ENCODE results near the gene QPCTL.
"Not testable (repeated sequence)": the region's sequence is repeated elsewhere in the genome, so short reads cannot be mapped to it uniquely, and the experiment has no call there.

Gene QPCTL

DNA sequence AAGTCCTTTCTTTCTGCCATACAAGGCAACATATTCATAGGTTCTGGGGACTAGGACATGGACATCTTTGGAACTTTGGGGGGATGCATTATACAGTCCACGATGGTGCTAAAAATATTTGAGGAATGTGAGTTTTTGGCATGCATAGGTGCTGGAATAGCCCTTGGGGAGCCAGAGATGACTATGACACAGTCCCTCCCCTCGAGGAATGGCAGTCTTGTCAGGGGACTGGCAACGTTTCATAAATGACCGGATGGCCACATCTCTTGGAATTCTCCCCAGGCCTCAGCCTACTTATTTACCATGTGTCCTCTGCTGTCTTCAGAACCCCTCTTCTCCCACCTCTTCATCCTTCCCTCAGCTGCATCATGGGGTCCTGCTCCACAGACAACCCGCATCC is 54.4 kb downstream of the QPCTL start:
- Histone ChIP-seq H3K9me3 (ENCODE audit: insufficient read depth, low read length) (no peaks in the 10 kb centered on the region), H3K4me3 (ENCODE audit: insufficient read length, low read depth) (no peak overlapping the region), H3K9ac (ENCODE audit: insufficient read length, low read depth) (no peak overlapping the region), H3K27me3 (ENCODE audit: insufficient read depth, insufficient read length) (no peaks in the 10 kb centered on the region), H3K36me3 (ENCODE audit: insufficient read depth, insufficient read length, low read length) (no peaks in the 10 kb centered on the region), H3K4me1 (ENCODE audit: insufficient read depth, insufficient read length) (peaks cover 3% of the 10 kb centered on the region)
- TF ChIP-seq ZNF274 (IDR thresholded peaks at IDR 0.05; ENCODE audit: low read depth, low read length) (no peak), SUZ12 (IDR thresholded peaks at IDR 0.05; ENCODE audit: extremely low read depth, insufficient read depth, insufficient read length) (no peak), YY1 (IDR thresholded peaks at IDR 0.05; ENCODE audit: insufficient read depth, insufficient read length) (no peak)
- DNase-seq (ENCODE audit: low read depth, low spot score): no peak

DNA sequence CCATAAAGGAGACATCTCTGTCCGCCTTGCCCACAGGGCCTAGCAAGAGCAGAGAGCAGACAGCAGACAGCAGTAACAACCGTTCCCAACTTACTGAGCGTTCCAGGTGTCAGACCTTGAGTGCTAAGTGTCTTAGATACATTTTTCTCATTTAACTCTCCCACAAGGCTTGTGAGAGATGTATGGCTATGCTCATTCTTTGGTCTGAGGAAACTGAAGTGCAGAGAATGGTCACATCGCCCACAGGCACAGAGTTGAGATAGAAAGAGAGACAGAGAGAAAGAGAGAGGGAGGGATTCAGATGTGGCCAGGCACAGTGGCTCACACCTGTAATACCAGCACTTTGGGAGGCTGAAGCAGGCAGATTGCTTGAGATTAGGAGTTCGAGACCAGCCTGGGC is 55.0 kb downstream of the QPCTL start:
- H3K4me3 ChIP-seq (ENCODE audit: insufficient read length, low read depth): no peak overlapping the region
- H3K9ac ChIP-seq (ENCODE audit: insufficient read length, low read depth): no peak overlapping the region
- H3K4me1 ChIP-seq (ENCODE audit: insufficient read depth, insufficient read length): peaks cover 3% of the 10 kb centered on the region
- no peaks in the 10 kb centered on the region for H3K9me3 ChIP-seq (ENCODE audit: insufficient read depth, low read length)
- H3K27me3 ChIP-seq (ENCODE audit: insufficient read depth, insufficient read length): no peaks in the 10 kb centered on the region
- H3K36me3 ChIP-seq (ENCODE audit: insufficient read depth, insufficient read length, low read length): no peaks in the 10 kb centered on the region
- TF ChIP-seq ZNF274 (IDR thresholded peaks at IDR 0.05; ENCODE audit: low read depth, low read length): no peak
- TF ChIP-seq YY1 (IDR thresholded peaks at IDR 0.05; ENCODE audit: insufficient read depth, insufficient read length): no peak
- TF ChIP-seq SUZ12 (IDR thresholded peaks at IDR 0.05; ENCODE audit: extremely low read depth, insufficient read depth, insufficient read length): no peak
- no peak for DNase-seq (ENCODE audit: low read depth, low spot score)

DNA sequence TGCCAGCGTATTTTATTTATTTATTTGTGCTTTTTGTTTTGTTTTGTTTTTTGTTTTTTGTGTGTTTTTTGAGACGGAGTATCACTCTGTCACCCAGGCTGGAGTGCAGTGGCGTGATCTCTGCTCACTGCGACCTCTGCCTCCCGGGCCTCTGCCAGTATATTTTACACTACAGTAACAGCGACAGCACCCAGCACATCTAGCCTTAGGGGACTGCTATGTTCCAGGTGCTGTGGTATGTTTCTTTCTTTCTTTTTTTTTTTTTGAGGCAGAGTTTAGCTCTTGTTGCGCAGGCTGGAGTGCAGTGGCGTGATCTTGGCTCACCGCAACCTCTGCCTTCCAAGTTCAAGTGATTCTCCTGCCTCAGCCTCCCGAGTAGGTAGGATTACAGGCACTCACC is 59.0 kb downstream of the QPCTL start:
- H3K27me3 ChIP-seq (ENCODE audit: insufficient read depth, insufficient read length); DNase-seq (ENCODE audit: low read depth, low spot score); H3K36me3 ChIP-seq (ENCODE audit: insufficient read depth, insufficient read length, low read length); H3K4me1 ChIP-seq (ENCODE audit: insufficient read depth, insufficient read length); H3K9me3 ChIP-seq (ENCODE audit: insufficient read depth, low read length); H3K4me3 ChIP-seq (ENCODE audit: insufficient read length, low read depth); H3K9ac ChIP-seq (ENCODE audit: insufficient read length, low read depth): not testable (repeated sequence)

DNA sequence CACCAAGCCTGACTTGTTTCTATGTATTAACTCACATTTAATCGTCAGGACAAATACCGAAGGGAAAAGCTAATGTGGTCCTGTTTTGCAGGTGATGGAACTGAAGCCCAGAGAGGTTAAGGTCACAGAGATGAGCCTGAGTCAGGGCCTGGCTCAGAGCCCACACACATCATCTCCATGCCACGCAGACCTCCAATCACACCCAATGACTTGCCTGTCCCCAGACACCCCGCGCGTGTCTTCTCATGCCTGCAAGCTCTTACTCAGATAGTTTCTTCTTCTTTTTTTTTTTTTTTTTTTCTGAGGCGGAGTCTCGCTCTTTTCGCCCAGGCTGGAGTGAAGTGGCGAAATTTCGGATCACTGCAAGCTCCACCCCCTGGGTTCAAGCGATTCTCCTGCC is 60.2 kb downstream of the QPCTL start:
- no peaks in the 10 kb centered on the region for H3K27me3 ChIP-seq (ENCODE audit: insufficient read depth, insufficient read length)
- no peak overlapping the region for H3K4me3 ChIP-seq (ENCODE audit: insufficient read length, low read depth)
- no peak overlapping the region for H3K9ac ChIP-seq (ENCODE audit: insufficient read length, low read depth)
- H3K9me3 ChIP-seq (ENCODE audit: insufficient read depth, low read length): no peaks in the 10 kb centered on the region
- no peaks in the 10 kb centered on the region for H3K36me3 ChIP-seq (ENCODE audit: insufficient read depth, insufficient read length, low read length)
- DNase-seq (ENCODE audit: low read depth, low spot score): no peak
- peaks cover 2% of the 10 kb centered on the region for H3K4me1 ChIP-seq (ENCODE audit: insufficient read depth, insufficient read length)
- TF ChIP-seq SUZ12 (IDR thresholded peaks at IDR 0.05; ENCODE audit: extremely low read depth, insufficient read depth, insufficient read length) (no peak), YY1 (IDR thresholded peaks at IDR 0.05; ENCODE audit: insufficient read depth, insufficient read length) (no peak), ZNF274 (IDR thresholded peaks at IDR 0.05; ENCODE audit: low read depth, low read length) (no peak)

DNA sequence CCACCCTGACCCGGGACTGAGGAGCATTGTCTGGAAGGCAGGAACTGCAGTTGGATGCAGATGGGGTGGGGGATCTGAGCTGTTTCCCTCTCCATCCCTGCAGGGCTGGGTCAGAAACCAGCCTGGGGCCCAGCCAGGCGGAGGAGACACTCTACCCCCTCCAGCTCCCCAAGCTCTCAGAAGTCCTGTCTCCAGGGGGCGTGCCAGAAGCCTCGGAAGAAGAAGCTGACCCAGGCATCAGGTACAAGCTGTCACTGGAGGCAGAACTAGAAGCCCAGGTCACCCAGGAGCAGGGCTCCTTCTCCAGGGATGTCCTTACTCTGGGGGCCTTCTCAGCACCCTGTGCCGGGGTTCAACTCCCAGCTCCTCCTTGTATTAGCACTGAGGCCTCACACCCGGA is 61.1 kb downstream of the QPCTL start:
- no peak overlapping the region for H3K4me3 ChIP-seq (ENCODE audit: insufficient read length, low read depth)
- DNase-seq (ENCODE audit: low read depth, low spot score): no peak
- H3K27me3 ChIP-seq (ENCODE audit: insufficient read depth, insufficient read length): no peaks in the 10 kb centered on the region
- TF ChIP-seq ZNF274 (IDR thresholded peaks at IDR 0.05; ENCODE audit: low read depth, low read length) (no peak), YY1 (IDR thresholded peaks at IDR 0.05; ENCODE audit: insufficient read depth, insufficient read length) (no peak), SUZ12 (IDR thresholded peaks at IDR 0.05; ENCODE audit: extremely low read depth, insufficient read depth, insufficient read length) (no peak)
- H3K4me1 ChIP-seq (ENCODE audit: insufficient read depth, insufficient read length): peaks cover 2% of the 10 kb centered on the region
- H3K9me3 ChIP-seq (ENCODE audit: insufficient read depth, low read length): no peaks in the 10 kb centered on the region
- H3K36me3 ChIP-seq (ENCODE audit: insufficient read depth, insufficient read length, low read length): no peaks in the 10 kb centered on the region
- no peak overlapping the region for H3K9ac ChIP-seq (ENCODE audit: insufficient read length, low read depth)
